Caco-2 (cell line): Measurements from ENCODE around the gene SLCO2A1. TPM values are rescaled to one million over a fixed set of nuclear protein-coding genes. Genes with fewer than 3 reads are reported as not detected.

Experiments
- BruUV-seq: library from RNA; stranded (reverse); fragments of 400-500 nt; replicated peaks from 2 replicates; lab custom pipeline; 2021; lab: Mats Ljungman, UMichigan
- CTCF ChIA-PET: fragments of 300-600 bp; sonication (Branson Sonifier 250); formaldehyde crosslinking; loops from one replicate; lab custom pipeline; 2022; ENCODE audit warnings: antibody characterized with exemption; lab: Charles Lee
- POLR2A ChIA-PET: fragments of 300-600 bp; sonication (Branson Sonifier 250); formaldehyde crosslinking; loops from one replicate; lab custom pipeline; 2022; ENCODE audit warnings: antibody characterized with exemption; lab: Charles Lee
- DNase-seq, 2 experiments: peaks; one replicate each; pipeline versions ENCODE4 v3.0.0 to v3.0.0-alpha.2; 2020 to 2022
- H3K27me3 ChIP-seq: replicated peaks from 2 replicates; pipeline ENCODE4 v1.6.0; 2011; ENCODE audit warnings: low read length; ENCODE audit not compliant: control insufficient read depth, insufficient read depth
- H3K36me3 ChIP-seq: 2 replicates; pipeline ENCODE4 v1.5.1; 2011; ENCODE audit warnings: low read length; ENCODE audit not compliant: control insufficient read depth, insufficient read depth
- H3K4me1 ChIP-seq: fragments of 250-450 bp; sonication (Bioruptor Pico); 2 replicates; pipeline ENCODE4 v1.5.1; 2020; ENCODE audit warnings: mild to moderate bottlenecking
- H3K4me3 ChIP-seq: 2 replicates; pipeline ENCODE4 v1.5.1; 2011; ENCODE audit warnings: low read depth, mild to moderate bottlenecking, control low read depth, low read length
- H3K9me3 ChIP-seq: fragments of 250-450 bp; sonication (Bioruptor Pico); 2 replicates; pipeline ENCODE4 v1.5.1; 2020; ENCODE audit warnings: mild to moderate bottlenecking, moderate library complexity
- H3K27ac Mint-ChIP-seq: one replicate; pipeline ENCODE4 v1.8.0; 2022; ENCODE audit warnings: mixed read lengths; ENCODE audit not compliant: unreplicated experiment
- H3K27me3 Mint-ChIP-seq: one replicate; pipeline ENCODE4 v1.8.0; 2022; ENCODE audit warnings: mixed read lengths; ENCODE audit not compliant: insufficient read depth, unreplicated experiment
- H3K36me3 Mint-ChIP-seq: one replicate; pipeline ENCODE4 v1.8.0; 2022; ENCODE audit warnings: mild to moderate bottlenecking, mixed read lengths; ENCODE audit not compliant: insufficient read depth, unreplicated experiment
- H3K4me1 Mint-ChIP-seq: one replicate; pipeline ENCODE4 v1.8.0; 2022; ENCODE audit warnings: low read depth, mixed read lengths; ENCODE audit not compliant: unreplicated experiment
- H3K4me3 Mint-ChIP-seq: one replicate; pipeline ENCODE4 v1.8.0; 2022; ENCODE audit warnings: mild to moderate bottlenecking, moderate library complexity, mixed read lengths; ENCODE audit not compliant: unreplicated experiment
- H3K9me3 Mint-ChIP-seq: one replicate; pipeline ENCODE4 v1.8.0; 2022; ENCODE audit warnings: mixed read lengths; ENCODE audit not compliant: unreplicated experiment
- intact Hi-C: fragments of 100-400 bp; cut with micrococcal nuclease; formaldehyde crosslinking; loops from one replicate; pipeline ENCODE4 v1.10.0; 2022; ENCODE audit not compliant: unreplicated experiment
- total RNA-seq: library from RNA; stranded (reverse); gene quantifications from 2 replicates; pipeline ENCODE4 v1.2.3, GENCODE V29; 2022
- TF ChIP-seq, protein P1 (sequence below), 2 experiments: fragments of 200-600 bp in 1 of 2; IDR thresholded peaks; 1 replicate in 1 of 2; 2 replicates in 1 of 2; pipeline versions ENCODE4 v1.5.1 to v1.8.0; 2011 to 2022; ENCODE audit warnings: antibody characterized with exemption in 1 of 2, control low read depth in 1 of 2, inconsistent platforms in 1 of 2, low read depth in 1 of 2, low read length in 1 of 2, mild to moderate bottlenecking in 1 of 2, moderate library complexity in 1 of 2; ENCODE audit not compliant: insufficient read depth in 1 of 2, severe bottlenecking in 1 of 2, unreplicated experiment in 1 of 2

SLCO2A1 gene
- total RNA-seq, 1 experiment from 2014 or later = 2.5 TPM

- H3K4me3 ChIP-seq = no peak overlapping the region
- POLR2A ChIA-PET = no interaction called here
- CTCF ChIA-PET = no interaction called here
- H3K4me3 Mint-ChIP-seq = no peak overlapping the region
- no peak for DNase-seq
- no peaks in the 10 kb centered on the region for H3K36me3 ChIP-seq
- peaks cover 27% of the 10 kb centered on the region for H3K4me1 ChIP-seq
- H3K36me3 Mint-ChIP-seq = no peaks in the 10 kb centered on the region
- intact Hi-C loops = no loop called here
- H3K9me3 Mint-ChIP-seq = no peaks in the 10 kb centered on the region
- no peak overlapping the region for H3K27ac Mint-ChIP-seq
- H3K27me3 Mint-ChIP-seq = no peaks in the 10 kb centered on the region
- H3K9me3 ChIP-seq = no peaks in the 10 kb centered on the region
- BruUV-seq = no TSS peak
- H3K4me1 Mint-ChIP-seq = peaks cover 17% of the 10 kb centered on the region
- H3K27me3 ChIP-seq = no peaks in the 10 kb centered on the region
- TF ChIP-seq, protein P1, sequence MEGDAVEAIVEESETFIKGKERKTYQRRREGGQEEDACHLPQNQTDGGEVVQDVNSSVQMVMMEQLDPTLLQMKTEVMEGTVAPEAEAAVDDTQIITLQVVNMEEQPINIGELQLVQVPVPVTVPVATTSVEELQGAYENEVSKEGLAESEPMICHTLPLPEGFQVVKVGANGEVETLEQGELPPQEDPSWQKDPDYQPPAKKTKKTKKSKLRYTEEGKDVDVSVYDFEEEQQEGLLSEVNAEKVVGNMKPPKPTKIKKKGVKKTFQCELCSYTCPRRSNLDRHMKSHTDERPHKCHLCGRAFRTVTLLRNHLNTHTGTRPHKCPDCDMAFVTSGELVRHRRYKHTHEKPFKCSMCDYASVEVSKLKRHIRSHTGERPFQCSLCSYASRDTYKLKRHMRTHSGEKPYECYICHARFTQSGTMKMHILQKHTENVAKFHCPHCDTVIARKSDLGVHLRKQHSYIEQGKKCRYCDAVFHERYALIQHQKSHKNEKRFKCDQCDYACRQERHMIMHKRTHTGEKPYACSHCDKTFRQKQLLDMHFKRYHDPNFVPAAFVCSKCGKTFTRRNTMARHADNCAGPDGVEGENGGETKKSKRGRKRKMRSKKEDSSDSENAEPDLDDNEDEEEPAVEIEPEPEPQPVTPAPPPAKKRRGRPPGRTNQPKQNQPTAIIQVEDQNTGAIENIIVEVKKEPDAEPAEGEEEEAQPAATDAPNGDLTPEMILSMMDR (IDR thresholded peaks at IDR 0.05; ENCODE audit: insufficient read depth in 1 of 2, low read depth in 1 of 2, low read length in 1 of 2, severe bottlenecking in 1 of 2, unreplicated experiment in 1 of 2) = no peak
These were observed 24.5 kb upstream of the SLCO2A1 start for GRCh38 chr3:134054231-134054630.

- no peak overlapping the region for H3K4me3 Mint-ChIP-seq
- no peaks in the 10 kb centered on the region for H3K27me3 Mint-ChIP-seq
- no peaks in the 10 kb centered on the region for H3K36me3 ChIP-seq
- no peak overlapping the region for H3K27ac Mint-ChIP-seq
- no TSS peak for BruUV-seq
- intact Hi-C loops = no loop called here
- H3K27me3 ChIP-seq = no peaks in the 10 kb centered on the region
- H3K9me3 ChIP-seq = no peaks in the 10 kb centered on the region
- H3K4me1 Mint-ChIP-seq = peaks cover 10% of the 10 kb centered on the region
- peaks cover 15% of the 10 kb centered on the region for H3K4me1 ChIP-seq
- H3K36me3 Mint-ChIP-seq = no peaks in the 10 kb centered on the region
- CTCF ChIA-PET = no interaction called here
- TF ChIP-seq, protein P1 (IDR thresholded peaks at IDR 0.05; ENCODE audit: insufficient read depth in 1 of 2, low read depth in 1 of 2, low read length in 1 of 2, severe bottlenecking in 1 of 2, unreplicated experiment in 1 of 2) = no peak
- POLR2A ChIA-PET = no interaction called here
- no peak overlapping the region for H3K4me3 ChIP-seq
- DNase-seq = no peak
- no peaks in the 10 kb centered on the region for H3K9me3 Mint-ChIP-seq
These were observed 22.6 kb upstream of the SLCO2A1 start for GRCh38 chr3:134052370-134052769.

GRCh38 chr3:134049676-134050075 is 20.0 kb upstream of the SLCO2A1 start:
- no peaks in the 10 kb centered on the region for H3K36me3 Mint-ChIP-seq
- Histone ChIP-seq H3K4me1 (no peaks in the 10 kb centered on the region), H3K36me3 (no peaks in the 10 kb centered on the region), H3K9me3 (no peaks in the 10 kb centered on the region), H3K27me3 (no peaks in the 10 kb centered on the region), H3K4me3 (no peak overlapping the region)
- H3K4me1 Mint-ChIP-seq = no peaks in the 10 kb centered on the region
- no peaks in the 10 kb centered on the region for H3K9me3 Mint-ChIP-seq
- H3K4me3 Mint-ChIP-seq = no peak overlapping the region
- BruUV-seq = no TSS peak
- DNase-seq = no peak
- no peak overlapping the region for H3K27ac Mint-ChIP-seq
- ChIA-PET CTCF (no interaction called here), POLR2A (no interaction called here)
- intact Hi-C loops = no loop called here
- TF ChIP-seq, protein P1 (IDR thresholded peaks at IDR 0.05; ENCODE audit: insufficient read depth in 1 of 2, low read depth in 1 of 2, low read length in 1 of 2, severe bottlenecking in 1 of 2, unreplicated experiment in 1 of 2) = no peak
- no peaks in the 10 kb centered on the region for H3K27me3 Mint-ChIP-seq
